Uterus (tissue), 2 donors: Measurements from ENCODE around the gene ROCK1.

Experiments used
- POLR2A ChIP-seq, 2 donors: fragments of 450-650 bp; IDR thresholded peaks; one replicate each; pipeline ENCODE4 v1.6.1; 2016; ENCODE audit warnings: antibody characterized with exemption in 2 of 2, mild to moderate bottlenecking in 1 of 2, moderate library complexity in 1 of 2
- TF ChIP-seq, protein P1 (sequence below), 4 experiments: fragments of 200-600 bp in 2 of 4; fragments of 450-650 bp in 2 of 4; sonication (generic) in 2 of 4; IDR thresholded peaks; one replicate each; pipeline ENCODE4 v1.5.1; 2016 to 2019; ENCODE audit warnings: antibody characterized with exemption in 4 of 4, mild to moderate bottlenecking in 2 of 4, moderate library complexity in 1 of 4

DNA sequence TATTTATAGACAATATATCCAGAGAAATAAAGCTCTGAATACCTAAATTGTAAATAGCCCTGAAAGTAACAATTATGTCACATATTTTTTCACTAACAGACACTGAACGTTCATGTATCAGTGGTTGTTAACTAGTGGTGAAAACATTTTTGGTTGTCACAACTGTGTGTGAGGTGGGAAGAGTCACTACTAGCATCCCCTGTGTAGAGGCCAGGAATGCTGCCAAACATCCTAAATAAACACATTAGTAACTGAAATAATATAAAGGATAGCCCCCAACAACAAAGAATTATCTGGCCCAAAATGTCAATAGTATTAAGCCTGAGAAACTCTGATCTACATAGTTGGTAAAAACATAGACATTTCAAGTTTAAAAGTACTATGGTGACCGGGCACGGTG, 64.5 kb downstream of the ROCK1 start:
- TF ChIP-seq, protein P1, sequence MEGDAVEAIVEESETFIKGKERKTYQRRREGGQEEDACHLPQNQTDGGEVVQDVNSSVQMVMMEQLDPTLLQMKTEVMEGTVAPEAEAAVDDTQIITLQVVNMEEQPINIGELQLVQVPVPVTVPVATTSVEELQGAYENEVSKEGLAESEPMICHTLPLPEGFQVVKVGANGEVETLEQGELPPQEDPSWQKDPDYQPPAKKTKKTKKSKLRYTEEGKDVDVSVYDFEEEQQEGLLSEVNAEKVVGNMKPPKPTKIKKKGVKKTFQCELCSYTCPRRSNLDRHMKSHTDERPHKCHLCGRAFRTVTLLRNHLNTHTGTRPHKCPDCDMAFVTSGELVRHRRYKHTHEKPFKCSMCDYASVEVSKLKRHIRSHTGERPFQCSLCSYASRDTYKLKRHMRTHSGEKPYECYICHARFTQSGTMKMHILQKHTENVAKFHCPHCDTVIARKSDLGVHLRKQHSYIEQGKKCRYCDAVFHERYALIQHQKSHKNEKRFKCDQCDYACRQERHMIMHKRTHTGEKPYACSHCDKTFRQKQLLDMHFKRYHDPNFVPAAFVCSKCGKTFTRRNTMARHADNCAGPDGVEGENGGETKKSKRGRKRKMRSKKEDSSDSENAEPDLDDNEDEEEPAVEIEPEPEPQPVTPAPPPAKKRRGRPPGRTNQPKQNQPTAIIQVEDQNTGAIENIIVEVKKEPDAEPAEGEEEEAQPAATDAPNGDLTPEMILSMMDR (IDR thresholded peaks at IDR 0.05), result no peak
- no peak for TF ChIP-seq POLR2A (IDR thresholded peaks at IDR 0.05)
